AG09309 (cell line): Measurements from ENCODE around the gene APOC3.

Source experiments
- DNase-seq: peaks from one replicate; pipeline ENCODE4 v3.0.0-alpha.2; 2010; ENCODE audit warnings: low read depth
- H3K4me3 ChIP-seq: 2 replicates; pipeline ENCODE4 v1.5.1; 2011; ENCODE audit warnings: mild to moderate bottlenecking, low read depth, low read length, moderate library complexity; ENCODE audit not compliant: control insufficient read depth
- CTCF ChIP-seq: IDR thresholded peaks from 2 replicates; pipeline ENCODE4 v1.5.1; 2011; ENCODE audit warnings: mild to moderate bottlenecking, low read depth, low read length, inconsistent platforms; ENCODE audit not compliant: insufficient read depth, control insufficient read depth; ENCODE audit errors: missing control alignments

Gene APOC3

GRCh38 chr11:116829525-116830183 lies at the start of gene APOC3:
APOC3 (plus strand) TSS chr11:116829907; CDS start chr11:116830583, 676 bp downstream.
- TF ChIP-seq CTCF = no peak
- no peak for DNase-seq
- no peak within 1 kb of the TSS for H3K4me3 ChIP-seq

GRCh38 chr11:116782728-116783127 lies 47.0 kb upstream of the APOC3 start:
- no peak for TF ChIP-seq CTCF
- H3K4me3 ChIP-seq = no peak overlapping the region
- DNase-seq = peak; percentile 38

GRCh38 chr11:116786326-116786725 lies 43.4 kb upstream of the APOC3 start:
- no peak overlapping the region for H3K4me3 ChIP-seq
- no peak for TF ChIP-seq CTCF

GRCh38 chr11:116786966-116787365 lies 42.7 kb upstream of the APOC3 start:
- peak overlapping the region; percentile 56 for H3K4me3 ChIP-seq
- no peak for TF ChIP-seq CTCF
- DNase-seq = no peak

More at GRCh38 chr11:116786326-116786725, 43.4 kb upstream of the APOC3 start:
- no peak for DNase-seq

- no peak for DNase-seq
- H3K4me3 ChIP-seq = peak overlapping the region; percentile 56
- no peak for TF ChIP-seq CTCF
Measured at GRCh38 chr11:116787436-116787785, 42.3 kb upstream of the APOC3 start.

GRCh38 chr11:116787786-116788486 lies 41.8 kb upstream of the APOC3 start, which contains the start of gene ZPR1:
ZPR1 (minus strand) TSS chr11:116788023; CDS start chr11:116787990, 33 bp downstream.
- no peak for TF ChIP-seq CTCF
- H3K4me3 ChIP-seq = peak within 1 kb of the TSS; percentile 56
- no peak for DNase-seq
